Ishikawa (cell line): Measurements from ENCODE around the gene OSBPL10.

ENCODE experiments used
- CEBPB ChIP-seq: IDR thresholded peaks from 2 replicates; pipeline ENCODE4 v1.6.1; 2012
- CREB1 ChIP-seq: IDR thresholded peaks from 2 replicates; pipeline ENCODE4 v1.6.1; 2012; ENCODE audit warnings: low read depth
- EGR1 ChIP-seq: IDR thresholded peaks from 2 replicates; pipeline ENCODE4 v1.6.1; 2012
- EP300 ChIP-seq: IDR thresholded peaks from 2 replicates; pipeline ENCODE4 v1.6.1; 2012; ENCODE audit warnings: borderline replicate concordance
- FOXM1 ChIP-seq: IDR thresholded peaks from 2 replicates; pipeline ENCODE4 v1.6.1; 2012; ENCODE audit warnings: low read depth, borderline replicate concordance
- MAX ChIP-seq: IDR thresholded peaks from 2 replicates; pipeline ENCODE4 v1.6.1; 2012
- NFIC ChIP-seq: IDR thresholded peaks from 2 replicates; pipeline ENCODE4 v1.6.1; 2012
- RAD21 ChIP-seq: IDR thresholded peaks from 2 replicates; pipeline ENCODE4 v1.6.1; 2012; ENCODE audit warnings: low read depth
- REST ChIP-seq: IDR thresholded peaks from 2 replicates; pipeline ENCODE4 v1.6.1; 2012; ENCODE audit warnings: low read depth, mild to moderate bottlenecking
- TAF1 ChIP-seq: IDR thresholded peaks from 2 replicates; pipeline ENCODE4 v1.6.1; 2012; ENCODE audit warnings: low read depth, mild to moderate bottlenecking
- TCF12 ChIP-seq: IDR thresholded peaks from 2 replicates; pipeline ENCODE4 v1.6.1; 2012; ENCODE audit warnings: low read depth
- TEAD4 ChIP-seq: IDR thresholded peaks from 2 replicates; pipeline ENCODE4 v1.6.1; 2012
- USF1 ChIP-seq: IDR thresholded peaks from 2 replicates; pipeline ENCODE4 v1.6.1; 2012
- YY1 ChIP-seq: IDR thresholded peaks from 2 replicates; pipeline ENCODE4 v1.6.1; 2012; ENCODE audit warnings: low read depth
- ZBTB7A ChIP-seq: IDR thresholded peaks from 2 replicates; pipeline ENCODE4 v1.6.1; 2012; ENCODE audit warnings: low read depth

Gene OSBPL10

GRCh38 chr3:31800436-31800835, 180.6 kb downstream of the OSBPL10 start:
- TF ChIP-seq FOXM1 (no peak), CEBPB (no peak), TCF12 (no peak), TEAD4 (no peak), NFIC (no peak)

- TF ChIP-seq NFIC (no peak), TEAD4 (no peak), TCF12 (no peak), YY1 (no peak), EP300 (no peak), REST (no peak), TAF1 (no peak), ZBTB7A (no peak), CEBPB (no peak), EGR1 (no peak), CREB1 (no peak), USF1 (no peak), FOXM1 (no peak), RAD21 (no peak)
These were observed 182.2 kb downstream of the OSBPL10 start for GRCh38 chr3:31798840-31799239.

- no peak for TF ChIP-seq TEAD4
- TF ChIP-seq ZBTB7A, result no peak
- no peak for TF ChIP-seq TAF1
- TF ChIP-seq CEBPB, result no peak
- TF ChIP-seq EGR1, result no peak
- TF ChIP-seq REST, result no peak
- TF ChIP-seq YY1, result no peak
These were observed 187.2 kb downstream of the OSBPL10 start for GRCh38 chr3:31793821-31794220.

- no peak for TF ChIP-seq TEAD4
- TF ChIP-seq CEBPB, result no peak
- no peak for TF ChIP-seq YY1
- TF ChIP-seq TCF12, result no peak
- TF ChIP-seq ZBTB7A, result no peak
- no peak for TF ChIP-seq FOXM1
- no peak for TF ChIP-seq TAF1
- TF ChIP-seq USF1, result no peak
- TF ChIP-seq REST, result no peak
These were observed 190.0 kb downstream of the OSBPL10 start for GRCh38 chr3:31791090-31791430.

- TF ChIP-seq TAF1 (no peak), FOXM1 (no peak), USF1 (no peak), MAX (no peak), TCF12 (no peak), YY1 (no peak), TEAD4 (no peak), EGR1 (no peak), RAD21 (no peak)
These were observed 190.6 kb downstream of the OSBPL10 start for GRCh38 chr3:31790193-31791089.
